ENCODE measurements around the gene FGF5.
"Not testable (repeated sequence)": the region's sequence is repeated elsewhere in the genome, so short reads cannot be mapped to it uniquely, and the experiment has no call there.

FGF5 gene

GRCh38 chr4:80239480-80240150, 26.8 kb upstream of the FGF5 start:
- no peak for TF ChIP-seq CTCF (conservative IDR thresholded peaks at IDR 0.05; ENCODE audit: low read depth, low read length)
- no peak overlapping the region for H3K4me3 ChIP-seq (ENCODE audit: low read length)
- DNase-seq (ENCODE audit: low read depth) = no peak

- H3K4me3 ChIP-seq (ENCODE audit: low read length) = no peak overlapping the region
- TF ChIP-seq CTCF (conservative IDR thresholded peaks at IDR 0.05; ENCODE audit: low read depth, low read length) = no peak
- no peak for DNase-seq (ENCODE audit: low read depth)
These were observed 25.5 kb upstream of the FGF5 start for GRCh38 chr4:80240976-80241375.

GRCh38 chr4:80243274-80244018, 23.0 kb upstream of the FGF5 start:
- TF ChIP-seq CTCF (conservative IDR thresholded peaks at IDR 0.05; ENCODE audit: low read depth, low read length) = no peak
- H3K4me3 ChIP-seq (ENCODE audit: low read length) = no peak overlapping the region
- no peak for DNase-seq (ENCODE audit: low read depth)

- H3K4me3 ChIP-seq (ENCODE audit: low read length); DNase-seq (ENCODE audit: low read depth): not testable (repeated sequence)
These were observed 19.0 kb upstream of the FGF5 start for GRCh38 chr4:80247484-80247883.

GRCh38 chr4:80249144-80249543, 17.3 kb upstream of the FGF5 start:
- H3K4me3 ChIP-seq (ENCODE audit: low read length) = no peak overlapping the region
- no peak for TF ChIP-seq CTCF (conservative IDR thresholded peaks at IDR 0.05; ENCODE audit: low read depth, low read length)
- no peak for DNase-seq (ENCODE audit: low read depth)

- DNase-seq (ENCODE audit: low read depth) = no peak
- no peak for TF ChIP-seq CTCF (conservative IDR thresholded peaks at IDR 0.05; ENCODE audit: low read depth, low read length)
- no peak overlapping the region for H3K4me3 ChIP-seq (ENCODE audit: low read length)
These were observed 14.0 kb upstream of the FGF5 start for GRCh38 chr4:80252427-80252826.

GRCh38 chr4:80252953-80253352, 13.5 kb upstream of the FGF5 start:
- no peak for TF ChIP-seq CTCF (conservative IDR thresholded peaks at IDR 0.05; ENCODE audit: low read depth, low read length)
- DNase-seq (ENCODE audit: low read depth) = no peak

More at GRCh38 chr4:80252953-80253352, 13.5 kb upstream of the FGF5 start:
- H3K4me3 ChIP-seq (ENCODE audit: low read length) = no peak overlapping the region
